GM19467 (cell line): ENCODE data around the gene CAP2.
"Not testable (repeated sequence)": the region's sequence is repeated elsewhere in the genome, so short reads cannot be mapped to it uniquely, and the experiment has no call there.

Experiments
- ATAC-seq: cut with Tn5 transposase; IDR thresholded peaks from one replicate; pipeline ENCODE4 v1.9.1; 2021; ENCODE audit warnings: mild to moderate bottlenecking, moderate library complexity; ENCODE audit not compliant: unreplicated experiment

The CAP2 gene

DNA sequence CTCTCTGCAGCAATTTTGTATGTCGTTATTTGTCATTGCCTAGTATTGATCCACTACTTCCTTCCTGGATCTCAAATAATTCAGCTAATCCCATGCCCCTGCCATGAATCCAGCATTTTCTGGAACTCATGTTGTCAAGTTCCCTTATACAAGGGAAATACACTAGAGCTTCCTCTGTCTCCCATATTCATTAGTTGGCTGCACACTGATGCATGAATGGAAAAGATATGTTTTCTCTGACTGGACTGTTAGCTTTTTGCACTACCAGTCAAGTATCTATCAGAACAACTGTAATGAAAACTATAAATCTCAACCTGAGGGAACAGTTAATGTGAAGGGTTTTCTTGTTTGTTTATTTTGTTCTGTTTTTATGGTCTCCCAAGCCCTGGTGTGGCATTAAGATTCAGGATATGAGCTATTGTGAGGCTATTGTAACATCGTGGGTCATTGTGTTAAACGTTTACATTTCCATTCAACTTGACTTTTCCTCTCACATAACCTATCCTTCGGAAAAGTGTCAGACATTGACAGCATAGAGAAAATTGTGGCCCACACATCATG lies 104.2 kb downstream of the CAP2 start:
- no peak for ATAC-seq

DNA sequence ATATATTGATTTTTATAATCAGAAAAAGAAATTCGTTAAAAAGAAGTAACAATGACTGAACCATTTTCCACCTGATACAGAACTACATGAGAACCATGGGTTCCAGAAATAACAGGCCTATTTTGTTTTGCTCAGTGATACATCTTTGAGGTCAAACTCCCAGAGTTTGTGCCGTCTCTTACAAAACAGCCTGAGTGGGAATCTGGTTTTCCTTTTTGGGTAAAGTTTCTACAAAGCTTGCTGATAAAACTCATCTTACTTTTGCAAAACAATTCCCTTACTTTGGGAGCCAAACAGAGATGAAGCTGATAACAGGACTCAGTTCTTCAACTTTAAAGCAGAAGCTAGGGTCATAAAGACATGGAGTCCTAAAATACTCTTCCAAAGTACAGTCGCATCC lies 108.0 kb downstream of the CAP2 start:
- ATAC-seq: no peak

DNA sequence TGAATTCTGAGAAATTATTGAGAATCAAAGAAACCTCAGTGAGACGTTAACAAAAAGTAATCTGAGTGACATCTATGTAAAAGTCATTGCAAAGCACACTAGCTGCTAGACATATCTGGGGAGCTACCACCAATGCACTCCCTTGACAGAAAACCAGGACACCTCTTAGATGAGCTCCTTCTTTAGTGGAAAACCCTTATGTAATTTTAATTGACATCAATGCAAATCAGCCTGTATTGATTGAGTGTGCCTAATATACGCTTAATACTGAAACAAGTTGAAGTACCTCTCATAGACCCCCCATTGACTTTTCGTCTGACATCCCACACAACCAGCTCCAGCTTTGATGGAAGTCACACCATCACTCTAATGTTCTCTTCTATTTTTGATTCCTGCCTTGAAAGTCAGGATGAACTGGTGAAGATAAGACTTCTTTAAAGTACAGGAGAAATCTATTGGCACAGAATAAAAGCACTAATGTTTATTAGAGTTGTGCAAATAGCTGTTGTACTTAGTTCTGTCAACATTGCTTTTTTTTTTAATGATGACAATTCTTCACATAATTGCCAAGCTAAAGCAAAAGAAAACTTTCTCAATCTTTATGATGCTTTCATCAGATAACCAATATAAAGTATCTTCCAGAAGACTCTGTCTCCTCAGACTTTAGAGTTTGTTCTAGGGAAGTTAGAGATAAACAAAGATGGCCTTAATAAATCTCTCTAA lies 108.7 kb downstream of the CAP2 start:
- no peak for ATAC-seq

DNA sequence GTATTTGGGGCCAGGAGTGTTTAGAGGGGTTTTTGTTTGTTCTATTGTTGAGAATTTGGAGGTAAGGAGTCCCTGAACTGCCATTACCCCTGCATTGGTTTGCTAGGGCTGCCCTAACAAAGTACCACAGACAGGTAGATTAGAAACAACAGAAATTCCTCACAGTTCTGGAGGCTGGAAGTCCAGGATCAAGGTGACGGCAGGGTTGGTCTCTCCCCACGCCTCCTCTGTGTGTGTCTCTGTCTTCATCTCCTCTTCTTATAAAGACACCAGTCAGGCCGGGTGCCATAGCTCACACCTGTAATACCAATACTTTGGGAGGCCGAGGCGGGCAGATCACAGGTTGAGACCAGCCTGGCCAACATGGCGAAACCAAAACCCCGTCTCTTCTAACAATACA lies 109.7 kb downstream of the CAP2 start:
- ATAC-seq: no peak

DNA sequence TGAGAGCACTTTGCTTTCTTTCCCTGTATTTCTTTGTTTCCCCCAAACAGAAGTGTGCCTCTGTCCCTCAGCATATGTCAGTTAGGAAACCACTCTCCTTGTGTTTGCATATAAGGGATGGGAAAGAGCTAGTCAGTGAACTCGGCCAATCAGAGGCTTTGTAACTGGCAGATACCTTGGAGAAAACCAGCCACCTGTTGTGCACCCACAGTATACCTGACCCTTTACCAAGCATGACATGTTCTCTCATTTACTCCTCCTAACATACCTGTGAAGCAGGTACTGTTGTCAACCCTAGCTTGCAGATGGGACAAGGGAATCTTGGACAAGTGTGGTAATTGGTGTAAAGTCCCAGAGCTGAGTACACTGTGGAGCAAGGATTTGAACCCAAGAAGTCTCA lies 110.6 kb downstream of the CAP2 start:
- ATAC-seq: no peak

DNA sequence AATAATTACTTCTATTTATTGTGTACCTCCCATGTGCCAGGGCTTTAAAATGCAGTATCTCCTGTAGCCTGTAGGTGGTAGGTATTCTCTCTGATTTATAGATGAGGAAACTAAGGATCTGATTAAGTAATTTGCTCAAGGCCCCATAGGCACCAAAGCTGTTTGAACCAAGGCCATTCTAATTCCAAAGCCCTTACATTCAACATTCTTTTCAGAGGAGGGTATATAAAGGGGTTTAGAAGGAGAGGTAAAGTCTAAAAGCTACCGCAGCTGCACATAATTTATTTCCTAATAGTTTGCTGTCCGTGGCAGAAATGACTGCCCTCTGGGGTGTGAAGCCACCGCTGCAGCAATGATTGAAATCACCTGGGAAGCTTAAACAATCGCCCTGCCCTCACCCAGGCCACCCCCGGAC lies 111.7 kb downstream of the CAP2 start:
- no peak for ATAC-seq

DNA sequence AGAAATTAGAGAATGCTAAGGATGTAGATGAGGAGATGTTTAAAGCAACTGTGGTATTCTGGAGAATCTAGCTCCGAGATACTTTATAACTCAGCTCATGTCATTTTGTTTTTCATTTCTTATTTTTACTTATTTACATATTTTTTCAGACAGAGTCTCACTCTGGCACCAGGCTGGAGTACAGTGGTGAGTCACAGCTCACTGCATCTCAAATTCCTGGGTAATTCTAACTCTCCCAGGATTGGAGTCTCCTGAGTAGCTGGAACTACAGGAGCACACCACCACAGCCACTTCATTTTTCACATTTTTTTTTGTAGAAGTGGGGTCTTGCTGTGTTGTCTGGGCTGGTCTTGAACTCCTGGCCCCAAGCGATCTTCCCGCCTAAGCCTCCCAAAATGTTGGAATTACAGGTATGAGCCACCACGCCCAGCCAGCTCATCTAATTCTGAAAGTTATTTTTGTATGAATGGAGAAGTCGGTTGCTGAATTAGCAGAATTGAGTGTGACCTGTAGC lies 112.4 kb downstream of the CAP2 start:
- ATAC-seq: no peak

DNA sequence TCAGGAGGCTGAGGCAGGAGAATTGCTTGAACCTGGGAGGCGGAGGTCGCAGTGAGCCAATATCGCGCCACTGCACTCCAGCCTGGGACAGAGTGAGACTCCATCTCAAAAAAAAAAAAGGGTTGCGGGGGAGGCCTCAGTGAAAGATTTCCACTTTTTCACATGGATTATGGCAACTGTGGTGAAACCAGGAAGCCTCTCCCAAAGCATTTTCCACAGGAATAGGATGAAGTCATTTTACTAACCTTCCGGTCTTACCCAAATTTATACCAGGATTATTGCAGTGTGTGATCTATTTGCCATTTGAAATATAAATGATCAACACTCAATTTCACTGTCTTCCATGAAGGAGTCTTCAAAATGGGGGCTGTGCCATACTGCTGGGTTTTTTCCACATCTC lies 113.1 kb downstream of the CAP2 start:
- no peak for ATAC-seq

DNA sequence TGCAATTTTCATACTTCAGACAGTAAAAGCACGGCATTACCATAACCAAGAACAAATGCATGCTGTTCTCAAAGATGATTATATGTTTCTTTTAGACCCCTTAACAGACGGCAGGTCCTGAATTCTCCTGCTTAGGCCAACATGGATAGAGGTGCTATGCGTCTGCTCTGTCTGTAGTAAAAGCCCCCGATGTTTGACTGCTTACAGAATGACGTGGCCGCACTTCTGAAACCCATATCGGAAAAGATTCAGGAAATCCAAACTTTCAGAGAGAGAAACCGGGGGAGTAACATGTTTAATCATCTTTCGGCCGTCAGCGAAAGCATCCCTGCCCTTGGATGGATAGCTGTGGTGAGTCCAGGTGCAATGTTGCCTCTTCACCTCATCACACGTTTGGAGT lies 113.6 kb downstream of the CAP2 start:
- ATAC-seq: no peak

DNA sequence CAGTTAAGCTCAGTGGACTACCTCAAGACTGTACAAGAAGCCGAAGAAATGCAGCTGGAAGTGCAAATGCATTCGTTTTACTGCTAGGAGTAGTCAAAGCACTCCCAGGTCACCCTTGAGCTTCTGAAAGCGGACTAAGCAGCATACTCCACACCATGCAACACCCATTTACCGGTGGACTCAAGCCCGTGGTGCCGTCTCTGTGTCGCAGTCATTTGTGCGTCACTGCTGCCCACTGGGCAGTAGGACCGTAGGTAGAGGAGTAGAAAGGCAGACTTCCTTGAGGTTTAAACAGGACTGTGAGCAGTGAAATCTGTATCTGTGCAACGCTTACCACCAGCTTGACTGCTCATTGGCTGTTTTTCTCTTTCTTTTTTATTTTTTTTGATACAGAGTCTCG lies 117.7 kb downstream of the CAP2 start:
- no peak for ATAC-seq

DNA sequence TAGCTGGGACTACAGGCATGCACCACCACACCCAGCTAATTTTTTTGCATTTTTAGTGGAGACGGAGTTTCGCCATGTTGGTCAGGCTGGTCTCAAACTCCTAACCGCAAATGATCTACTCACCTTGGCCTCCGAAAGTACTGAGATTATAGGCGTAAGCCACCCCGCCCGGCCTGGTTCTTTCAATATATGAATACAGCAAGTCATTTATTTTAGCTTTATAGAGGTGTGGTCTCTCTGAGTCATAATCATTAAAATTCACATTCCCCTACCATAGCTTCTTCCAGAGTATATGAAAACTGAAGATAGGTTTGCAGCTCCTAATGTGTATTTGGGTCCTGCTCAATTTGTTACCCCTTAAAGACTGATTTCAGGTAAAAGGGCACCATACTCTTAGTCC lies 118.2 kb downstream of the CAP2 start:
- ATAC-seq: no peak

DNA sequence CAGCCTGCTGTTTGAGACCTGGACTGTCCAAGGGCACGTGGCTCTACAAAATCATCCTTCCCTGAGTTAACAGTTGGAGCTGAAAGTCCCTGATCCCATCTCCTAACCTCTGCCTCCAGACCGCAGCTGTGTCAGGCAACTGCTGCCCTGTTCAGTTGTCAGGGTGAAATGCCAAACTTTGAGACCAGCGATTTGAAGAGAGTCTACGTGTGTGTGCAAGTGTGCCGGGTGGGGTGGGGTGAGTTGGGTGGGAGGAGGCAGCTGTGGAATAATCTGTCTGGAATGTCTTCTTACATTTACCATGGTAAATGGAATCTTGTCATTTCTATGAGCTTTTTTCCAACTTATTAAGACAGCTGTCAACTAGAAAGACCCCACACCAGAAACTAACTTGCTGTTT lies 125.7 kb downstream of the CAP2 start:
- no peak for ATAC-seq

DNA sequence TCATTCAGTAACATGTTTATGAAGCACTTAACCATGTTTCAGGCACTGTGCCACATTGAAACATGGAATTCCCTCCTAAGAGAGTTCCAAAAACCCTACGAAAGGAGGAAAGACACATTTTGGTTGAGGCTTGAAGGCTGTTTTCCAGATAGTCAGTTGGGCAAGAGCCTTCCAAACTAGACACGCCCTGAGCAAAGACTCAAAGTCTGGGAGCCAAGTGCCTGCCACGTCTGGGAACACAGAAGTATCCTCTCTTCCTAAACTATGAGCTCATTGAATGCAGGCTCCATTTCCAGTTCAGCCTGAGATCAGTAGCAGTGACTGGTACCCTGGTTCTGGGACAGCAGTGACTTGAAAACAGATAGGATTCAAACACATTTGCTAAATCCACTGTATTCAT lies 132.2 kb downstream of the CAP2 start:
- no peak for ATAC-seq

DNA sequence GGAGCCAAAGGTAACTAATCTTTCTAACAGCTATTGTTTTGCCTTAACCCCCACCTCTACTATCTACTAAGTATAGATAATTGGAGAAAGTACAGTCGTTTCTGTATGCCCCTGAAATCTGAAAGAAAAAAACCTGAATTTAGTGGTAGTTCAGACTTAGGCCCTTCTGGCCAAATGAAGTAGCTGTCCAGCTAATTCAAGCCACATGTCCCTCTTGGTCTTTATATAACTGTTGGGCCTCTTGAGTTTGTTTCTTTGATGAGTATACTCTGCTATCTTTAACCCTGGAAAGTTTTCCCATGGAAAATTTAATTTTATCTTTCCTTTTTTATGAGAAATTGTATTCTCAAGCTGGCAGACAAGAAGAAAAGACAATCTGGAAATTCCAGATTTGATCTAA lies 133.7 kb downstream of the CAP2 start:
- ATAC-seq: no peak

DNA sequence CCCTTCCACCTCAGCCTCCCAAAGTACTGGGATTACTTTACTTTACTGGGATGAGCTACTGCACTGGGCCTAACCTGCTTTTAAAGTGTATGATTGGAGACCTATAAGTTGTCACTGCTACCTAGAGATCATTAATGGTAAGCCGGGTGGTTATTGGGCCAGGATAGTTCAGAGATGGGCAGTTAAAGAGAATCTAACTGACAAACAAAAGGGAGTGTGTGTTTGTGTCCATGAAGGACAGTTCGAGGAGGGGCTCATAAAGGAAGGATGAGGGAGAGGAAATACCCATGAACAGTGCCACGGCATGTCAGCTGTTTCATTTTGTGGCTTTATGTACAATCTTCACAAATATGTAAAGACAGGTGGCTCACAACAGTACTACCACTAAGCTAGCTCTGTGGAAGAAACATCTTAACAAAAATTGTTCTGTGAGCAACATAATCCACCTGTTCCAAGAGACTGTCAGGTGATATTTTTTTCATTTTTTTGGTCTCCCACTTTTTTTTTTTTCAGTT lies 137.0 kb downstream of the CAP2 start:
- ATAC-seq: no peak

DNA sequence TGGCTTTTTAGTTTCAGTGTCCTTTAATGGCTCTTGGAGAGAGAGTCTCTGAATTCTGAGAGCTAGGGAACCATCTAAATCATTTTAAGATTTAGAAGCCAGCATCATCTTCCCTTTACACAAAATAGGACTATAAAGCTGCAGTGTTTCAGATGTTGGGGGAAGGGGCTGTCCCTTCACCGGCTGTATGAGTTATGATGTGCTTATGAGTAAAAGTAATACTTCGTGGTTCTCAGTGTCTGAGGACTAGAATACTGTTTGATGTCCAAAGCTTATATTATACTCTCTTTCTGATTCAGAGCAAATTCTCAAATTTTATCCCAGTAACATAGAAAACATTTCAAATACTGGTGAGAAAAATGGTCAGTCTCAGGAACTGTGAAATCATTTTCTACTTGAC lies 143.2 kb downstream of the CAP2 start:
- no peak for ATAC-seq

DNA sequence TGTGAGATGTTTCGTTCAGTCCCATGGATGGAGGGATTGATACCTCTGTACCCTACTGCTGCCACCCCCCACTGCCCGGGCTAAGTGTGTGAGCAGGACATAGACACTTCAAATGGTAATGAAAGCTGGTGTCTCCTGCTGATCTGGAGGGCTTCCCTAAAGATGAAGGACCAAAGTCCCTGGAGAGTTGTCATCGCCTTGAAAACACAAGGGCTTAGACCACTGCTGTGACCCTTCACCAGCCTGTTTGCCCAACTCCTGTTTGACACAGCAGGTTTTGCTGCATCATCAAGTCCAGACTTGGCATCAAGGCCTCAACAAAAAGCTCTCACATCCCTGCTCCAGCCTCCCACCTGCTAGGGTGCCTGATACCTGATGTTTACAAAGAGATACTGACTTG lies 148.8 kb downstream of the CAP2 start:
- ATAC-seq: no peak

DNA sequence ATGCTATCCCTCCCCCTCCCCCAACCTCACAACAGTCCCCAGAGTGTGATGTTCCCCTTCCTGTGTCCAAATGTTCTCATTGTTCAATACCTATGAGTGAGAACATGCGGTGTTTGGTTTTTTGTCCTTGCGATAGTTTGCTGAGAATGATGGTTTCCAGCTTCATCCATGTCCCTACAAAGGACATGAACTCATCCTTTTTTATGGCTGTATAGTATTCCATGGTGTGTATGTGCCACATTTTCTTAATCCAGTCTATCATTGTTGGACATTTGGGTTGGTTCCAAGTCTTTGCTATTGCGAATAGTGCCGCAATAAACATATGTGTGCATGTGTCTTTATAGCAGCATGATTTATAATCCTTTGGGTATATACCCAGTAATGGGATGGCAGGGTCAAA lies 152.3 kb downstream of the CAP2 start:
- not testable (repeated sequence) for ATAC-seq

DNA sequence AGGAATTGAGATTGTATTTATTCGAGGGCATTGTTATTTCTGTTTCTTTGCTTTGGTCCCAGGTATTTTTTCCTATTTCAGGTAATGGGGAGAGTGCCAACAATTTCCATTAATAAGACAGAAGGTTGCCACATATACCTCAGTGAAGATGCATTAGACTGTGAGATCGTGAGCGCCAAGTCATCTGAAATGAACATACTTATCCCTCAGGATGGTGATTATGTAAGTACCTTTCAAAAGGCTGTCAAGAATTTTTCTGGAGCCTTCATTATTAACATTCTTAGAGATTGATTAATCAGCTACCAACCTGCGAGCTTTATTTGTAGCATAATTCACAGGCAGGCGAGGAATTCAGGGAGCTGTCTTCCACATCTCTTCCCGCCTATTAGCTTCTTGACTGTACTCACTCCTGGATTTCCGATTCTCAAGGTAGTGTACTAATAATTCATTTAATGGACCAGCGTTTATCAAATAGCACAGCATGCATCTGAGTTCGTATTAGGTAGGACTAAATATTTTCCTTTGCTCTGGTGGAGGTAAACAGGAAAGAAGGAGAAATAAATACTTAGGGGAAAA lies 158.1 kb downstream of the CAP2 start:
- ATAC-seq: no peak

DNA sequence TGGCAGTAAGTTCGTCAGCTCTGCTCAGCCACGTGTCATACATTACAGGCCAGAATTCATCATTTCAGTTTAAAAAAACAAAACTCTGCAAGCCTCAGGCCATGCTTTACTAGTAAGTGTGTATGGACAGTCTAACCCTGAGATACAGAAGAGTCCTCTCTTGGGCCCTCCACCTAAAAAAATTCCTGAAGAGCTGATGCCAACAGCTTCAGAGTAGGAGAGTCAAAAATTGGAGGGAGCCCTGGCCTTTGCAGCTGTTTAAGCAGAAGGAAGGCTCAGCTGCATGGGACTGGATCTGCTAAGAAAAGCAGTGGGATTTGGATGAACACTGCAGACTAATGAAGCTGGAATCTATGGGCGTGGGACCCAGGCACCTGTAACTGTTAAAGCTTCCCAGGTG lies 159.5 kb downstream of the CAP2 start:
- ATAC-seq: no peak

DNA sequence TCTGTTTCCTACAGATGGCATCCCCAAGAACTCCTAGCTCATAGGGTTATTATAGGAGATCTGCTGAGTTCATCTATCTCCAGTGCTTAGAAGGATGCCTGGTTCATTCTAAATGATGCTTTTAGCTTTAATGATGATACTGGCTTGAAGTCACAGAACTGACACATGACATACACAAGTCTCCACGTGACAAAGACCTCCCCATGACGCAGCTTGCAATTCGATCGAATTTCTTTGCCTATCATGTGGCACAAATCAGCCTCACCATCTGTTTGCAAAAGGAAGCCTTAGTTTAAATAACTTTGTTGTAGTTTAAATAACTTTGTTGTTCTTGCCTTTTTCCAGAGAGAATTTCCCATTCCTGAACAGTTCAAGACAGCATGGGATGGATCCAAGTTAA lies 162.6 kb downstream of the CAP2 start:
- no peak for ATAC-seq

DNA sequence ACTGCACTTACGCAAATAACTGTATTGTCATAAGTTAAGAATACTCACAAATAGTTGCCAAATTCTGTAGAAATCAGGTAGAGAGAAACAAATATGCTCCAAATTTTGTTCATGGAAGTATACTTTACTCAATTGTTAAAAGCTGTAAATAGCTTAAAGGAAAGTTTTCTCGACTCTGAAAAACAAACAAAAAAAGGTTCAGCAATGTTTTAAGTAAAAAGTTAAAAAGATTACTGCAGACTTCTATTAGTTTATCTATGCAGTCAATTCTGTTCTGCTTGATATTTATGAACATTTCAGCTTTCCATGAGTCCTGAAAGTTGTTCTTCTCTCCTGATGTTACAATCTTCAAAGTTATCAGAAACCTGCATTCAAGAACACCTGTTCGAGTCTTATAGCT lies 169.2 kb downstream of the CAP2 start:
- no peak for ATAC-seq
